ENCODE results near the gene PYURF. TPM values are rescaled to one million over a fixed set of nuclear protein-coding genes. Genes with fewer than 3 reads are reported as not detected.

The PYURF gene
- total RNA-seq, 1 donor from 2014 or later: 47.4 TPM

DNA sequence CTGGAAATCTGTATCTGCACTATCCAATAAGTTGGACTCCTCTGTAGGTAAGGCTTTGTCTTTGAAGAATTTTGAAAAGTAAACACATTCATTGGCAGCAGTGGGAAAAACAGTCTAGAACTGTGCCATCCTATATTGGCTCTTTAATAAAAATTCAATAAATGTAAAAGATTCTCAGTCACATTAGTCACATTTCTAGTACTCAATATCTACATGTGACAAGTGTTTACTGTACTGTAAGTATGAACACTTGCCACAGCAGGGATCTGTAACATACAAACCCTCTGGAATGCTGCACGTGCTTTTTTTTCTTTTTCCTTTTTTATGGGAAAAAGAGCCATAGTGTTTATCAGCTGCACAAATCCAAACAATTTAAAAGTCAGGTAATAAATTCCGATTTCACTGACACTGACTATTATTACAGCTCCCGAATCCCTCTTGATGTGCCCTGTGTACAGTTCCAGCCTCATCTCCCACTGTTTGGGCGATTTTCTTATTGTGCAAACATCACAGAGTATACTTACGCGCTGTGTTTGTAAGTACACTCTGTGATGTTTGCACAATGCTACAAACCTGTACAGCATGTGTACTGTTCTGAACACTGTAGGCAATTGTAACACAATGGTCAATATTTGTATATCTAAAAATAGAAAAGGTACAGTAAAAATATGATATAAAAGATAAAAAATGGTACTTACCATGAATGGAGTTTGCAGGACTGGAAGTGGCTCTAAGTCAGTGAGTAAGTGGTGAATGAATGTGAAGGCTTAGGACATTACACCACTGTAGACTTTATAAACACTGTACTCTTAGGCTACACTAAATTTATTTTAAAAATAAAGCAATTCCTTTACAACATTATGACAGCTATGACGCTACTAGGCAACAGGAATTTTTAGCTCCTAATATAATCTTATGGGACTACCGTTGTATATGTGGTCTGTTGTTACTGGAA lies 8.7 kb downstream of the PYURF start:
- intact Hi-C loops (cut with micrococcal nuclease): loop anchor here (1.0 to 5.0 kb wide), 7 partner anchors 58 to 663 kb away; partner anchors contain the start of genes ABCG2, HERC5 and PPM1K

DNA sequence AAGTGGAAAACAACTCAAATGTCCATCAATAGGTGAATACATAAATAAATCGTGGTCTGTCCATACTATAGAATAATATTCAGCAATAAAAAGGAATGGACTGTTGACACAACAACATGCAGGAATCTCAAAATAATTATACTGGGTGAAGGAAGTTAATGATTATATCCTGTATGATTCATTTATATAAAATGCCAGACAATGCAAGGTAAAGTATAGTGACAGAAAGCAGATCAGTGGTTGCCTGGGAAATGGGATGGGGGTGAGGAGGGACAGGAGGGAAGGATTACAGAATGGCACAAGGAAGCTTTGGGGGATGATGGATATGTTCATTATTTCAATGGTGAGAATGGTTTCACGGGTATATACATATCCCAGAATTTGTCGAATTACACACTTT lies 12.3 kb downstream of the PYURF start:
- intact Hi-C loops (cut with micrococcal nuclease): no loop called here

DNA sequence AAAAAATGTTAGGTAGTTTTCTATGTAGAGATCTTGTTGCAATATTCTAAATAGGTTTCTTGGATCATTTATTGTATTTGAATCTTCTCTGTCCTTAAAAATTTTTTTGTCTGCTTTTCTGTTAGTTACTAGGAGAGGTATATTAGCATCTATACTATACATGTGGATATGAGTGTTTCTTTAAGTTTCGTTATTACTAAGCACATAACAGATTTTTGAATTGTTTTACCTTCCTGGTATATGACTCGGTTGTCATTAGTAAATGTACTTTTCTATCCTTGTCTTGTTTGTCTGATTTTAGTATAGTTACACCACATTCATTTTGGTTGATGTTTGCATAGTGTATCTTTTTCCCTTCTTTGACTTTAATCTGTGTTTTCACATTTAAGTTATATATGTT lies 20.2 kb downstream of the PYURF start:
- intact Hi-C loops (cut with micrococcal nuclease): no loop called here

DNA sequence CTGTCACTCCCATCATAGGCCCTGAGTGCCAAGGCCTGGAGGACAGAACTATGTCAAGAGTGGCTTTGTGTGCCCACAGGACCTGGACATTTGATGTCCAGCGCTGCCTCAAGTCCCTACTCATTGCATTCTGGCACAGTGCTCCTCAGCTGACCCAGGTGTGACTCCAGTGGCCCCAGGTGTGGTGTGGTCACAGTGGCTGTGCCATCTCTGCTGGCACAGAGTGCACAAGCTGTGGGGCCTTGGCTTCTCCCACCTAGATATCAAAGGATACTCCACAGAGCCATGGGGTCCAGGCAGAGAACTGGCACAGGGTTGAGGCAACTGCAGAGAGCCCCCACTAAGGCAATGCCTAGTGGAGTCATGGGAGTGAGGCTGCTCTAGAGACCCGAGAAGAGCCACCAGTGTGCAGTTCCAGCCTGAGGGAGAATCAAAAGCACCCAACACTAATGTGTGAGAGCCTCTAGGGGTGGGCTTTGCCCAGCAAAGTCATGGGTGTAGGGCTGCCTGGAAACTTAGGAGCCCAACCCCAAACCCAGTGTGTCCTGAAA lies 25.6 kb downstream of the PYURF start:
- intact Hi-C loops (cut with micrococcal nuclease): no loop called here

DNA sequence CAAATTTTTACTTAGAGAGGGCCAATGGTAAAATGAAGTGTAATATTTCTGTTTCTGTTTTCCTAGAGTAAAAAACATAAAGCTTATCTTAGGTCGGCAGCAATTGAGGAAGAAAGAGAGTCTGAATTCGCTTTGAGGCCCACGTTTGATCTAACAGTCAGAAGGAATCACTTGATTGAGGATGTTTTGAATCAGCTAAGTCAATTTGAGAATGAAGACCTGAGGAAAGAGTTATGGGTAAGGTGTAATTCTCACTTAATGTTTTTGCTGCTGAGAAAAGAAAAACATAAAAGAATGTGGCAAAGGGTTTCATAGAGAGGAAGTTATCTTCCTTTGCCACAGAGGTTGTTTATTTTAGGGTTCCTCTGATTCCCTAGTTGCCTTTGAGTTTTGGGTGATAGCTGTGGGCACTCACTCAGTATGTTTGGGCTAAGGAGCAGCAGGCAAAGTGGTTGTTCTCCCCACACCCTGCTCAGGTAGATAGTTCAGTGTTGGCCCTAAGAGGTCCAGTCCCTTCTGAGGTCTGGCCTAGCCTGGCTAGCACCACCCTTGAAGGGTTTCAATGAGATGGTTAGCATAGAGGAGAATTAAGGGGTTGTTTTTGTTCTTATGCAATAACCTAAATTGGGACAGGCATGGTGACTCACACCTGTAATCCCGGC lies 34.3 kb downstream of the PYURF start:
- intact Hi-C loops (cut with micrococcal nuclease): loop anchor here (2.0 kb wide), 2 partner anchors 24 to 32 kb away; partner anchors contain the start of gene HERC5

DNA sequence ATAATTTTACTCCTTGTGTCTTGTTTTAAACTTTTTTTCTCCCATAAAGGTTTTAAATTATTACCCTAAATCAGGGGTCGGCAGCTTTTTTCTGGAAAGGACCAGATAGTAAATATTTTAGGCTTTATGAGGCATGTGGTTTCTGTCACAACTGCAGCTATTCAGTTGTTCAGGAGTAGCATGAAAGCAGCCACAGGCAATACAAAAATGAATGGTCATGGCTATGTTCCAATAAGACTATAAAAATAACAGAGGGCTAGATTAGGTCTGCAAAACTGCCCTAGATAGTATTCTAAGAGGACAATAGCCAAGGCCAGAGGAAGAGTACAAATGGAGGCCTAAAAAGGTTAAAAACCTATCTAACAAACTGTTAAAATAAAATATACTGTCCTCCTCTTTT lies 42.0 kb downstream of the PYURF start:
- intact Hi-C loops (cut with micrococcal nuclease): no loop called here

DNA sequence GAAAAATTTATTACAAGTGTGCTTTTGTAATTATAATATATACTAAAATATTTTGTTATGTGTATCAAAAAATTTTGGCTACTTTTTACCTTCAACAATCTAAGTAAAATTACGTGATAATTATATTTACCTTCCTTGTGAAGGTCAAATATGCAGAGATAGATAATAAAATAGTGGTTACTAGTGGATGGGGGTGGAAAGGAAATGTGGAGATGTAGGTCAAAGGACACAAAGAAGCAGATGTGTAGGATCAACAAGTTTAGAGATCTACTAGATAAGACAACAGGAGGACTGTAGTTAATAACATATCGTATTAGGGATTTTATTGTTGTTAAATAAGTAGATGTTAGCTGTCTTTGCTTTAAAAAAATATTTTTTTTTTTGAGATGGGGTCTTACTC lies 45.3 kb downstream of the PYURF start:
- intact Hi-C loops (cut with micrococcal nuclease): no loop called here

DNA sequence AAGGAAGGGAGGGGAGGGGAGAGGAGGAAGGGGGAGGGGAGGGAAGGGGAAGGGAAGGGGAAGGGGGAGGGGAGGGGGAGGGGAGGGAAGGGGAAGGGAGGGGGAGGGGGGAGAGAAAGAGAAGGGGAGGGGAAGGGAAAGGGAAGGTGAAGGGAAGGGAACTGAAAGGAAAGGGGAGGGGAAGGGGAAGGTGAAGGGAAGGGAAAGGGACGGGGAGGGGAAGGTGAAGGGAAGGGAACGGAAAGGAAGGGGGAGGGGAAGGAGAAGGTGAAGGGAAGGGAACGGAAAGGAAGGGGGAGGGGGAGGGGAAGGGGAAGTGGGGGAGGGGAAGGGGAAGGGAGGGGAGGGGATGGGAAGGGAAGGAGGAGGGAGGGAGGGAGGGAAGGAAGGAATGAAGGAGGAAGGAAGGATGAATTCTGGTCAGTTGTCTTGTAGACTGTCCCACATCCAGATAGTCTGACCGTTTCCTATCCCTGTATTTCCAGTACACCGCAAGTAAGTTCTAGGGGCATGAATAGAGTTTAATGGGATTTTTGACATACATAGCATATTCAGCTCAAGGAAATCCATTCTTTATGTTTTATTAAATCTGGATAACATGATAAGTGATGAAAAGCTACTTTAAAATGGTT lies 46.2 kb downstream of the PYURF start:
- intact Hi-C loops (cut with micrococcal nuclease): no loop called here

Other genes starting within 250 kb of the PYURF start
- gene PPM1K, start 239.2 kb downstream of the PYURF start, total RNA-seq: 72.1 and 75.1 TPM in 2 replicates
- gene HERC6, start 144.9 kb downstream of the PYURF start, total RNA-seq: 53.0 and 55.2 TPM in 2 replicates
- gene HERC5, start 66.7 kb downstream of the PYURF start, total RNA-seq: 57.7 and 59.0 TPM in 2 replicates
- 25.6 and 33.2 TPM in 2 replicates for gene HERC3, start 68.7 kb upstream of the PYURF start, total RNA-seq
- 4.1 and 4.6 TPM in 2 replicates for gene NAP1L5, start 174.1 kb upstream of the PYURF start, total RNA-seq